Fibroblast of the aortic adventitia (primary cell): Measurements from ENCODE around the gene MEGF11. TPM values are rescaled to one million over a fixed set of nuclear protein-coding genes. Genes with fewer than 3 reads are reported as not detected.

Source experiments
- DNase-seq: peaks from one replicate; pipeline ENCODE4 v3.0.0-alpha.2; 2010; ENCODE audit warnings: low read depth
- H3K4me3 ChIP-seq: 2 replicates; pipeline ENCODE4 v1.5.1; 2011; ENCODE audit warnings: low read depth, mild to moderate bottlenecking, control low read depth, low read length, moderate library complexity
- CTCF ChIP-seq: IDR thresholded peaks from 2 replicates; pipeline ENCODE4 v1.5.1; 2011; ENCODE audit warnings: mild to moderate bottlenecking, low read length, control low read depth, inconsistent platforms; ENCODE audit not compliant: insufficient read depth
- total RNA-seq: library from RNA; depleted of rRNA; stranded (reverse); fragments of >200 nt; gene quantifications from 2 replicates; pipeline ENCODE4 v1.2.3, GENCODE V29; 2012; ENCODE audit warnings: low replicate concordance

The MEGF11 gene
- total RNA-seq, 1 donor = 0.36 TPM

- TF ChIP-seq CTCF = no peak
- DNase-seq = no peak
- no peak overlapping the region for H3K4me3 ChIP-seq
These were observed 152.8 kb downstream of the MEGF11 start for GRCh38 chr15:66100761-66101160.

GRCh38 chr15:66099950-66100671 is 153.4 kb downstream of the MEGF11 start:
- no peak for TF ChIP-seq CTCF
- DNase-seq = no peak
- H3K4me3 ChIP-seq = no peak overlapping the region

GRCh38 chr15:66098022-66098363 is 155.6 kb downstream of the MEGF11 start:
- TF ChIP-seq CTCF = no peak
- no peak for DNase-seq

GRCh38 chr15:66097151-66098021 is 156.2 kb downstream of the MEGF11 start:
- DNase-seq = no peak
- no peak for TF ChIP-seq CTCF
- no peak overlapping the region for H3K4me3 ChIP-seq

More at GRCh38 chr15:66098022-66098363, 155.6 kb downstream of the MEGF11 start:
- no peak overlapping the region for H3K4me3 ChIP-seq

GRCh38 chr15:66096688-66097058 is 156.9 kb downstream of the MEGF11 start:
- H3K4me3 ChIP-seq = no peak overlapping the region
- no peak for DNase-seq
- TF ChIP-seq CTCF = no peak

- no peak for TF ChIP-seq CTCF
- no peak overlapping the region for H3K4me3 ChIP-seq
- DNase-seq = no peak
These were observed 157.5 kb downstream of the MEGF11 start for GRCh38 chr15:66095871-66096687.
